Neural progenitor cell (in vitro differentiated cells): ENCODE results near the gene NACA2.
"Not testable (repeated sequence)": the region's sequence is repeated elsewhere in the genome, so short reads cannot be mapped to it uniquely, and the experiment has no call there.

ENCODE experiments used
- CTCF ChIP-seq: fragments of 200-600 bp; sonication (generic); IDR thresholded peaks from 2 replicates; pipeline ENCODE4 v1.5.1; 2017; ENCODE audit warnings: antibody characterized with exemption, mild to moderate bottlenecking
- EZH2phosphoT487 ChIP-seq: fragments of 200-600 bp; sonication (generic); IDR thresholded peaks from 2 replicates; pipeline ENCODE4 v1.6.1; 2017; ENCODE audit warnings: antibody characterized with exemption

- TF ChIP-seq CTCF, EZH2phosphoT487: not testable (repeated sequence)
These were observed 18.5 kb downstream of the NACA2 start for GRCh38 chr17:61572547-61572946.
